ENCODE results near the gene MMEL1. TPM values are rescaled to one million over a fixed set of nuclear protein-coding genes. Genes with fewer than 3 reads are reported as not detected.

Gene MMEL1
- total RNA-seq, 6 experiments from 2014 or later, result not detected

DNA sequence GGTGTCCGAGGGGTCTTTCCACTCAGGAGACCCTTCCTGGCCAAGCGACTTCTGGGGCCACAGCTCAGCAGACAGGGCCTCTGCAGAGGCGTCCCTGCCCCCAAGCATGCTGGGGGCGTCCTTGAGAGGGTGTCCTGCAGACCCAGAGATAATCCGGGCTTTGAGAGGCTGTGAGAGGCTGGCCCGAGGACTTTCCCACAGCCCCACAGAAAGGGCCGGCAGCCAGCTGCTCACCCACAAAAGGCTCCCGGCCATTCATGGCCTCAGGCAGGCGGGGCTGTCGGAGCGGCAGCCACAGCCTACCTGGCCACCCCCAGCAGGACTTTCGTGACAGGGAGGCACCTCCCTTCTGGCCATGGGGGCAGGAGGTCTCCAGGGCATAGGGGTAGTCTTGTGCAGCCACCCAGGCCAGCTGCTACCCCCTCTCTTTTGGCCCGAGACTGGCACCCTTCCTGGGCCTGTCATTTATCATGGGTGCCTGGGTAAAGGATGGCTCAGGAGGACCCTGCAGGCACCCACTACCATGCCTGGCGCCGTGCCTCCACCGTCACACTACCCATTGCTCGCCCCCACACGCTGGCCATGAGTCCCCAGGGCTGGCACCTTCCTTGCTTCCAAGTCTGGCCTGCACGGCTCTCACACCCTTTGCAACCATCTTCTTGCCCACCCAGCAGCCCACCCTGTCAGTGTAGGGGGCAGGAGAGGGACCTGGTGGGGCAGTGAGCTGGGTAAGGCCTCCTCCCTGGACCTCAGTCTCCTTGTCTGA is 87.8 kb downstream of the MMEL1 start:
- Mint-ChIP-seq H3K27me3 (ENCODE audit: insufficient read depth) (no peaks in the 10 kb centered on the region; the same call in none of the 2 replicates), H3K27ac (peak overlapping the region; percentile 9; the same call in 1 of the 2 replicates), H3K4me1 (ENCODE audit: low read depth) (peaks cover 12% of the 10 kb centered on the region; the same call in 1 of the 2 replicates), H3K4me3 (no peak overlapping the region), H3K36me3 (ENCODE audit: low read depth) (no peaks in the 10 kb centered on the region), H3K9me3 (no peaks in the 10 kb centered on the region)
- no peak for DNase-seq
- TF ChIP-seq, protein P1, sequence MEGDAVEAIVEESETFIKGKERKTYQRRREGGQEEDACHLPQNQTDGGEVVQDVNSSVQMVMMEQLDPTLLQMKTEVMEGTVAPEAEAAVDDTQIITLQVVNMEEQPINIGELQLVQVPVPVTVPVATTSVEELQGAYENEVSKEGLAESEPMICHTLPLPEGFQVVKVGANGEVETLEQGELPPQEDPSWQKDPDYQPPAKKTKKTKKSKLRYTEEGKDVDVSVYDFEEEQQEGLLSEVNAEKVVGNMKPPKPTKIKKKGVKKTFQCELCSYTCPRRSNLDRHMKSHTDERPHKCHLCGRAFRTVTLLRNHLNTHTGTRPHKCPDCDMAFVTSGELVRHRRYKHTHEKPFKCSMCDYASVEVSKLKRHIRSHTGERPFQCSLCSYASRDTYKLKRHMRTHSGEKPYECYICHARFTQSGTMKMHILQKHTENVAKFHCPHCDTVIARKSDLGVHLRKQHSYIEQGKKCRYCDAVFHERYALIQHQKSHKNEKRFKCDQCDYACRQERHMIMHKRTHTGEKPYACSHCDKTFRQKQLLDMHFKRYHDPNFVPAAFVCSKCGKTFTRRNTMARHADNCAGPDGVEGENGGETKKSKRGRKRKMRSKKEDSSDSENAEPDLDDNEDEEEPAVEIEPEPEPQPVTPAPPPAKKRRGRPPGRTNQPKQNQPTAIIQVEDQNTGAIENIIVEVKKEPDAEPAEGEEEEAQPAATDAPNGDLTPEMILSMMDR (IDR thresholded peaks at IDR 0.05), result no peak

GRCh38 chr1:2544093-2544874 is 88.5 kb downstream of the MMEL1 start:
- H3K4me1 Mint-ChIP-seq (ENCODE audit: low read depth), result peaks cover 12% of the 10 kb centered on the region; the same call in 1 of the 2 replicates
- DNase-seq, result no peak
- H3K4me3 Mint-ChIP-seq, result no peak overlapping the region; the same call in 1 of the 2 replicates
- no peaks in the 10 kb centered on the region; the same call in none of the 2 replicates for H3K27me3 Mint-ChIP-seq (ENCODE audit: insufficient read depth)
- H3K9me3 Mint-ChIP-seq, result no peaks in the 10 kb centered on the region
- peak overlapping the region; percentile 9; the same call in 1 of the 2 replicates for H3K27ac Mint-ChIP-seq
- H3K36me3 Mint-ChIP-seq (ENCODE audit: low read depth), result no peaks in the 10 kb centered on the region
- TF ChIP-seq, protein P1 (IDR thresholded peaks at IDR 0.05), result no peak

DNA sequence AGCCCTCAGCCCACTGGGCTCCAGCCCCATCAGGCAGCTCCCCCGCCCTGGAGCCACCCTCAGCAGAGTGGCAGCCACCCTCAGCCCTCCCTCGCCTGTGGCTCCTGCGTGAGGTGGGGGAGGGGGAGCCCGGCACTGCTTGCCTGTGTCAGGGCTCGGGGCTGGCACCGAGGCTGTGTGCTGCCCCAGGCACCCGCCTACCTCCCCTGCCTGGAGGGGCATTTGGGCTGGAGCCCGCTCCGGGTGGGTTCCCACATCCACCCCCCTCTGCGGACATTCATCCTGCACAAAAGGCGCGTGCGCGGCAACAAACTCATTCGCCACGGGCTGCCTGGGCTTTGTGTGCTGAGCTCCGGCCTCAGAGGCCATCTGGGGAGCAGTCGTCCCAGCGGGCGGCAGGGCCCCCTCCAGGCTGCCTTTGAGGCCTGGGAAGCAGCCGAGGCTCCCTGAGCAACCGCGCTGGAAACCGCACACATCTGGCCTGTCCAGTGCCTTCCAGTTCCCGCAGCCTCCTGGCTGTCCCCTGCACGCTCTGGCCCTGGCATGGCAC is 89.2 kb downstream of the MMEL1 start:
- H3K4me3 Mint-ChIP-seq, result no peak overlapping the region
- no peak for DNase-seq

GRCh38 chr1:2542246-2542915 is 90.4 kb downstream of the MMEL1 start:
- no peaks in the 10 kb centered on the region for H3K9me3 Mint-ChIP-seq
- DNase-seq, result no peak
- H3K36me3 Mint-ChIP-seq (ENCODE audit: low read depth), result no peaks in the 10 kb centered on the region
- peaks cover 12% of the 10 kb centered on the region; the same call in 1 of the 2 replicates for H3K4me1 Mint-ChIP-seq (ENCODE audit: low read depth)
- peaks cover 2% of the 10 kb centered on the region for H3K27me3 Mint-ChIP-seq (ENCODE audit: insufficient read depth)
- H3K27ac Mint-ChIP-seq, result no peak overlapping the region
- H3K4me3 Mint-ChIP-seq, result no peak overlapping the region
- TF ChIP-seq, protein P1 (IDR thresholded peaks at IDR 0.05), result no peak

More for the DNA sequence above, 89.2 kb downstream of the MMEL1 start:
- TF ChIP-seq, protein P1 (IDR thresholded peaks at IDR 0.05), result no peak
- no peaks in the 10 kb centered on the region for H3K9me3 Mint-ChIP-seq
- H3K36me3 Mint-ChIP-seq (ENCODE audit: low read depth), result no peaks in the 10 kb centered on the region
- H3K27ac Mint-ChIP-seq, result no peak overlapping the region
- H3K27me3 Mint-ChIP-seq (ENCODE audit: insufficient read depth), result no peaks in the 10 kb centered on the region; the same call in none of the 2 replicates
- peaks cover 12% of the 10 kb centered on the region; the same call in 1 of the 2 replicates for H3K4me1 Mint-ChIP-seq (ENCODE audit: low read depth)

DNA sequence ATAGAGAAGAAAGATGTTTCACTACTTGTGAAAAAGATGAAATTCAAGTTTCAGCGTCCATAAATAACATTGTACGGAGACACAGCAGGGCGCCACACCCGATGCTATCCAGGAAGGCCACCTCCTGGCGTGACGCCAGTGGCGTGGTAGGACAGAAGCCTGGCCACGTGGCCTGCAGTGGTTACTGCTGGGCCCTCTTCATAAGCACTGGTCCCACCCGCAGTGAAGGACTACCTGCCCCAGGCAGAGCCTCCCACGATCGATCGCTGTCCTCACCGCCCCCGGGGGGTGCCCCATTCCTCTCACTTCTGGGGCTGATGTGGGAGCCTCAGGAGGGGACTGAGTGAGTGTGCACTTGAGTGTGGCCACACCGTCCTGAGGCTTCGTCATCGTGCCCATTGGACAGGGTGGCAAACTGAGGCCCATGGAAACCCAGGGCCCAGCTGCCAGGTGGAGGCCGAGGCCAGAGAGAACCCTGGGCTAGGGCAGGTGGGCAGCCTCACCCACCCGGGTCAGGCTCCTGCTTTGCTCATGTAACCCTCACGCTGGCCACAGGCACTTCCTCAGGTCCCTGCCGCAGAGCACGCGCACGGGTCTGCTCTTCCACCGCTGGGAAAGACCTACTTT is 91.1 kb downstream of the MMEL1 start:
- no peaks in the 10 kb centered on the region for H3K36me3 Mint-ChIP-seq (ENCODE audit: low read depth)
- no peaks in the 10 kb centered on the region for H3K9me3 Mint-ChIP-seq
- no peak for DNase-seq
- H3K4me3 Mint-ChIP-seq, result no peak overlapping the region
- peaks cover 12% of the 10 kb centered on the region; the same call in 1 of the 2 replicates for H3K4me1 Mint-ChIP-seq (ENCODE audit: low read depth)
- TF ChIP-seq, protein P1 (IDR thresholded peaks at IDR 0.05), result no peak
- H3K27me3 Mint-ChIP-seq (ENCODE audit: insufficient read depth), result peaks cover 4% of the 10 kb centered on the region
- H3K27ac Mint-ChIP-seq, result no peak overlapping the region

Measured in HFFc6 (cell line).